Uterus (tissue), 4 donors: ENCODE results near the gene MICAL3. TPM values are rescaled to one million over a fixed set of nuclear protein-coding genes. Genes with fewer than 3 reads are reported as not detected.

ENCODE experiments used
- DNase-seq, 2 donors: peaks; one replicate each; pipeline ENCODE4 v3.0.0-alpha.2; 2019 to 2020
- H3K27ac ChIP-seq, 2 donors: fragments of 200-600 bp; sonication (generic); 1 replicate in 1 of 2; 2 replicates in 1 of 2; pipeline ENCODE4 v1.5.1; 2016 to 2018
- H3K27me3 ChIP-seq, 2 donors: fragments of 200-600 bp; sonication (generic); one replicate each; pipeline ENCODE4 v1.5.1; 2018 to 2019; ENCODE audit warnings: control low read depth in 1 of 2
- H3K36me3 ChIP-seq, 2 donors: fragments of 200-600 bp; sonication (generic); one replicate each; pipeline ENCODE4 v1.5.1; 2019; ENCODE audit warnings: control low read depth in 1 of 2
- H3K4me1 ChIP-seq, 2 donors: fragments of 200-600 bp; sonication (generic); one replicate each; pipeline ENCODE4 v1.5.1; 2018 to 2019; ENCODE audit warnings: control low read depth in 1 of 2
- H3K4me3 ChIP-seq, 2 donors: fragments of 200-600 bp; sonication (generic); 1 replicate in 1 of 2; 2 replicates in 1 of 2; pipeline ENCODE4 v1.5.1; 2018 to 2019; ENCODE audit warnings: mild to moderate bottlenecking in 1 of 2
- H3K9me3 ChIP-seq, 2 donors: fragments of 200-600 bp; sonication (generic); one replicate each; pipeline ENCODE4 v1.5.1; 2019; ENCODE audit warnings: control low read depth in 1 of 2
- POLR2A ChIP-seq, 2 donors: fragments of 450-650 bp; IDR thresholded peaks; one replicate each; pipeline ENCODE4 v1.6.1; 2016; ENCODE audit warnings: antibody characterized with exemption in 2 of 2, mild to moderate bottlenecking in 1 of 2, moderate library complexity in 1 of 2
- intact Hi-C: fragments of 100-400 bp; cut with DNase I; formaldehyde crosslinking; loops from one replicate; pipeline ENCODE4 v1.15.1; 2023; ENCODE audit warnings: low total_unique reads
- total RNA-seq, 4 donors: library from RNA; depleted of rRNA in 3 of 4; stranded (reverse); fragments of >200 nt in 3 of 4; gene quantifications; one replicate each; pipeline versions ENCODE4 v1.1.0 to v1.2.4, GENCODE V29; 2014 to 2023
- TF ChIP-seq, protein P1 (sequence below), 4 experiments: fragments of 200-600 bp in 2 of 4; fragments of 450-650 bp in 2 of 4; sonication (generic) in 2 of 4; IDR thresholded peaks; one replicate each; pipeline ENCODE4 v1.5.1; 2016 to 2019; ENCODE audit warnings: antibody characterized with exemption in 4 of 4, mild to moderate bottlenecking in 2 of 4, moderate library complexity in 1 of 4
- donor health status: DM: yes; HTN: yes; CAD: no.

MICAL3 gene
- total RNA-seq, 4 donors from 2014 or later, result 13.5 to 167 (median 47.2) TPM

DNA sequence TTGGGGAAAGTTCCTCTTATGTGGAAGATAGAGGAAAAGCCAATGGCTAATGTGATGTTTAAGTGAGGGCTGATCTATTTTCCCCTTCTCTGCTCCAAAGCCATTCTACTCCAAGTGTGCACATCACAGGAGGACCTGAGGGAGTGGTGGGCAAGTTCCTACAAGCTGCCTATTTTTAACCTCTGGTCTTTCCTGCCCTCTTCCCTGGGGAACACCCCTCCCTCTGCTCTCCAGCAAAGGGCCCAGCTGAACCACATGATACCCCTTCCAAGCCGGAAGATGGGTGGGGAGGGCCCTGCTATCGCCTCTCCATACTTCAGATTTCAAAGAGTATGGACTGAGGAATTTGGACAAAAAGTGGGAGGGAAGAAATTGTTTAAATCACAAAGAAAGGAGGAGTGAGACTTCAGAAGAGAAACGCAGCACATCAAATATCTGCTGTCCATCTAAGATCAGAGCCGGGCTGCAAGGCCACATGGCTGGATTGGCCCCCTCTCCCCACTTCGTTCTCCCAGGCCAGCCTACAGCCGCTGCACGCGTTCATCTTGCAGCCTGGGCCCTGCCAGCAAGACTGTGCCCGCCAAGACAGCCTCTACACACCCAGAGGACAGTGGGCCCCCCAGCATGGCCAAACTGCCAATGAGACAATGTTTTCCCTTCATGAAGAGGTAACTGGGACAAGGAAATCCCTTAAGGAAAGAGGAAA, 77.5 kb downstream of the MICAL3 start:
- no peak for DNase-seq
- Histone ChIP-seq H3K27ac (peak overlapping the region in 1 of 2 donors; percentile 9), H3K9me3 (no peaks in the 10 kb centered on the region), H3K4me3 (no peak overlapping the region), H3K27me3 (no peaks in the 10 kb centered on the region), H3K36me3 (no peaks in the 10 kb centered on the region), H3K4me1 (peaks cover 0 to 28% of the 10 kb centered on the region in 2 donors)
- TF ChIP-seq POLR2A (IDR thresholded peaks at IDR 0.05), result no peak
- TF ChIP-seq, protein P1, sequence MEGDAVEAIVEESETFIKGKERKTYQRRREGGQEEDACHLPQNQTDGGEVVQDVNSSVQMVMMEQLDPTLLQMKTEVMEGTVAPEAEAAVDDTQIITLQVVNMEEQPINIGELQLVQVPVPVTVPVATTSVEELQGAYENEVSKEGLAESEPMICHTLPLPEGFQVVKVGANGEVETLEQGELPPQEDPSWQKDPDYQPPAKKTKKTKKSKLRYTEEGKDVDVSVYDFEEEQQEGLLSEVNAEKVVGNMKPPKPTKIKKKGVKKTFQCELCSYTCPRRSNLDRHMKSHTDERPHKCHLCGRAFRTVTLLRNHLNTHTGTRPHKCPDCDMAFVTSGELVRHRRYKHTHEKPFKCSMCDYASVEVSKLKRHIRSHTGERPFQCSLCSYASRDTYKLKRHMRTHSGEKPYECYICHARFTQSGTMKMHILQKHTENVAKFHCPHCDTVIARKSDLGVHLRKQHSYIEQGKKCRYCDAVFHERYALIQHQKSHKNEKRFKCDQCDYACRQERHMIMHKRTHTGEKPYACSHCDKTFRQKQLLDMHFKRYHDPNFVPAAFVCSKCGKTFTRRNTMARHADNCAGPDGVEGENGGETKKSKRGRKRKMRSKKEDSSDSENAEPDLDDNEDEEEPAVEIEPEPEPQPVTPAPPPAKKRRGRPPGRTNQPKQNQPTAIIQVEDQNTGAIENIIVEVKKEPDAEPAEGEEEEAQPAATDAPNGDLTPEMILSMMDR (IDR thresholded peaks at IDR 0.05), result no peak
- intact Hi-C loops, result no loop called here

DNA sequence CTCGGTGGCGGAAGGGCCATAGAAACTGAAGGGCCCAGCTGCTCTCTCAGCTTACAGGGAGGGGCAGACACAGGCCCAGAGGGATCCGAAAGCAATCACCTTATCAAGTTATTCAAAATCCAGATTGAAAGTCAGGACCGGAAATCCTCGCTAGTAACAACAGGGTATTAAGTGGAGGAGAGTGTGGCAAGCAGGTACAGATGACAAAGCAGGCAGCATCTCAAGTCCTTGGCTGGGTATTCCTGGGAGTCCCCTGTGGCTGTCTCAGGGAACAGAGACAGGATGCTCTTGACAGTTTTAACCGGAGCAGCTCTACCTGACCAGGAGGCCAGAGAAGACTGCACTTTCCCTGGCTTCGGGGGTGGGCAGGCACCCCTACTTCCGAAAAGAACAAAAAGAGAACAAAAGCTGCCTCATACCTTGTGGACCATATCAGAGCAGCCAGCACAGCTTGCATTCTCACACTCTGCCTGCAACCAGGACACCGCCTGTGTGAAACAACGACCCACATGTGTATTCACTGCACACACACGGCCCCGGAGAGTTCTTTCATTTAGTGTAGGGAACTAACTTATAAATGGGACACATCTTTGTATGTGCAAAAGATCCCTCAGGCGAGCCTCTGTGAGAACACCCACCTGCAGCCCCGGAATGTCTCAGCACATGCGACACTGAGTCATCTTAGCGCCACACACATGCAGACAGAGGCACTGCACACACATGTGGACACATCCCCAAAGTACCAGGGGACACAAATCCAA, 78.3 kb downstream of the MICAL3 start:
- TF ChIP-seq POLR2A (IDR thresholded peaks at IDR 0.05), result no peak
- TF ChIP-seq, protein P1 (IDR thresholded peaks at IDR 0.05), result no peak
- no peaks in the 10 kb centered on the region for H3K9me3 ChIP-seq
- H3K27ac ChIP-seq, result peak overlapping the region; percentile 35 to 67
- no peak overlapping the region for H3K4me3 ChIP-seq
- no peak for DNase-seq
- H3K27me3 ChIP-seq, result no peaks in the 10 kb centered on the region
- H3K36me3 ChIP-seq, result no peaks in the 10 kb centered on the region
- H3K4me1 ChIP-seq, result peaks cover 0 to 28% of the 10 kb centered on the region in 2 donors
- intact Hi-C loops, result no loop called here

DNA sequence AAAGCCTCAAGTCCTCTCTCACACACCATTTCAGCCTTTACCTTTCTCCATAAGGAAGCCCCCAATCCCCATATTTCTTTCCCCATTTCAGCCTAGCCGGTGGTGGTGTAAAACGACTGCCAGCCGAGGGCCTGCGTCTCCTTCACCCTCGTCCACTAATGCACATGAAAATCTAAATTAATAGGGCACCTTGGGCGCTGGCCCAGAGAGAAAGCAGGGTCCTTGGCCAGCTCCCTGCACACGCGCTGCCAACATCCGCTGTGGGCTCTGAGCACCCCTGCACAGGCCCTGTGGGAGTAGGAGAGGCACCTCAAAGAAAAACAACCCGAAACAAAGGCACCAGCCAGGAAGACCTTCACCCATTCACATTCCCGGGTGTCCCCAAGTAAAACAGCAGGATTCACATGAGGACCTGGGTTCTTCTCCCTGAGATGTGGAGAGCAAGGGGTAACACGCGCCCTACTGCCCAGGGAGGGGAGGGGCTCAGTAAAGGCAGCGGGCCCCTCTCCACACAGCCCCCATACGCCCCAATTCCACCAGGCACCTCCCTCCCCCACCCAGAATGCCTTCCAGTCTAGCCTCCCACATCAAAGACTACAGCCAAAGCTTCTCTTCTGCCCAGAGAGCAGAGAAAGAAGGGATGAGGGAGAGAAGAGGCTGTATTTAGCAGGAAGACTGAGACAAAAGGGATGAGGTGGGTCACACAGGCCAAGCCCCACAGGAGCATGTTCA, 79.0 kb downstream of the MICAL3 start:
- no peaks in the 10 kb centered on the region for H3K27me3 ChIP-seq
- H3K4me1 ChIP-seq, result peaks cover 0 to 28% of the 10 kb centered on the region in 2 donors
- no peak for DNase-seq
- no peaks in the 10 kb centered on the region for H3K9me3 ChIP-seq
- no peak overlapping the region for H3K4me3 ChIP-seq
- H3K36me3 ChIP-seq, result no peaks in the 10 kb centered on the region
- intact Hi-C loops, result no loop called here
- TF ChIP-seq, protein P1 (IDR thresholded peaks at IDR 0.05), result no peak
- TF ChIP-seq POLR2A (IDR thresholded peaks at IDR 0.05), result no peak
- peak overlapping the region; percentile 35 to 67 for H3K27ac ChIP-seq

DNA sequence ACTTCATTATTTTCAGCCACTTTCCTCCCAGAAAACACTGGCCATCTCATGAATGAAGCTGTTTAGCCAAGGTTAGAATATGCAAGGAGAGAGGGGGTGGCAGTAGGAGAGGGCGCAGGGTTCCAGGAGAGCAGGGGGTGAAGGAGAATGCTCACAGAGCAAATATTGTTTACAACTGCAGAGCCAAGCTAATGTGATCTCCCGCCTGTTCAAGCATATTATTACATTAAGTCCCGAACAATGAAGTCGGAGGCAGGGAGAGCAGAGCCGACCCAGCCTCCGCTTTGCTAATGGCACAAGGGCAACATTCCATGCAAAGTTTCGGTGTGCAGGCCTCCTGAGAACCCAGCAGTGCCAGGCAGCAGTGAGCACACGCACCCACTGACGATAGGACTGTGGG, 80.1 kb downstream of the MICAL3 start:
- no peak overlapping the region for H3K4me3 ChIP-seq
- H3K4me1 ChIP-seq, result peaks cover 0 to 28% of the 10 kb centered on the region in 2 donors

More for the DNA sequence above, 80.1 kb downstream of the MICAL3 start:
- H3K9me3 ChIP-seq, result no peaks in the 10 kb centered on the region
- no peaks in the 10 kb centered on the region for H3K27me3 ChIP-seq
- no peaks in the 10 kb centered on the region for H3K36me3 ChIP-seq
- H3K27ac ChIP-seq, result peak overlapping the region; percentile 35 to 67
- TF ChIP-seq, protein P1 (IDR thresholded peaks at IDR 0.05), result no peak
- no peak for TF ChIP-seq POLR2A (IDR thresholded peaks at IDR 0.05)
- intact Hi-C loops, result no loop called here
- no peak for DNase-seq
